GM21360 (cell line): Measurements from ENCODE around the gene WDR73.

Experiments
- ATAC-seq: cut with Tn5 transposase; IDR thresholded peaks from one replicate; pipeline ENCODE4 v1.9.1; 2021; ENCODE audit warnings: mild to moderate bottlenecking, moderate library complexity; ENCODE audit not compliant: unreplicated experiment

Gene WDR73

GRCh38 chr15:84620626-84621025 is 33.5 kb downstream of the WDR73 start:
- no peak for ATAC-seq

- ATAC-seq = no peak
Measured at GRCh38 chr15:84616235-84616634, 37.8 kb downstream of the WDR73 start.

DNA sequence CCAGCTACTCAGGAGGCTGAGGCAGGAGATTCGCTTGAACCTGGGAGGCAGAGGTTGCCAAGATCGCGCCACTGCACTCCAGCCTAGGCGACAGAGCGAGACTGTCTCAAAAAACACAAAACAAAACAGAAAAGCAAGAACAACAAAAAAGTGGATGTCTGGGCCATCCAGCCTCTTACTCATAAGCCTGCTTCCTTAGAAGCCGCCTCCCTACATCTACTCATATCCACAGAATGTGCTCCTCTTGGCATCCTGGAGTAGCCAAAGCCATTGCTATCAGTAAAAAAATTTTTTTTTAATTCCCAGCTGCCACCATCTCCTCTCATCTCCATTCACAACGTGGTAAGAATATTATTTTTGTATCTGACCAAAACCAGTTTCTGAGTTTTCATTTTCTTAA is 42.5 kb downstream of the WDR73 start:
- no peak for ATAC-seq

GRCh38 chr15:84609818-84610525 is 44.1 kb downstream of the WDR73 start:
- ATAC-seq = no peak

- no peak for ATAC-seq
Measured at GRCh38 chr15:84608707-84609284, 45.3 kb downstream of the WDR73 start.

GRCh38 chr15:84606653-84607120 is 47.4 kb downstream of the WDR73 start:
- ATAC-seq = no peak

DNA sequence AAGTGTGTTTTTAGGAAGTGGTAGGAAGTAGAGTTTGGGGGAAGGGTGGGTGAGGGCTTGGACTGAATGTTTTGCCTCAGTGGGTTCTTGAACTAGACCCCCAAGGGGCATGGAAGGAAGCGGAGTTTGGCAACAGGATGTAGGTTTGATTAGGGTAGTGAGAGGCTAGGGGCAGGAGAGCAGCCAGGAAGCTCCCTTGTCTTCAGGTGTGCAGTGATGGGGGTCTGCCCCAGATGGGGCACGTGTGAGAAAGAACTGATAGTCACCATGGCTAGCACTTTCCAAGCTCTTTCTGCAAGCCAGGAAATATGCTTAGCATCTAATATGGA is 48.6 kb downstream of the WDR73 start:
- no peak for ATAC-seq

DNA sequence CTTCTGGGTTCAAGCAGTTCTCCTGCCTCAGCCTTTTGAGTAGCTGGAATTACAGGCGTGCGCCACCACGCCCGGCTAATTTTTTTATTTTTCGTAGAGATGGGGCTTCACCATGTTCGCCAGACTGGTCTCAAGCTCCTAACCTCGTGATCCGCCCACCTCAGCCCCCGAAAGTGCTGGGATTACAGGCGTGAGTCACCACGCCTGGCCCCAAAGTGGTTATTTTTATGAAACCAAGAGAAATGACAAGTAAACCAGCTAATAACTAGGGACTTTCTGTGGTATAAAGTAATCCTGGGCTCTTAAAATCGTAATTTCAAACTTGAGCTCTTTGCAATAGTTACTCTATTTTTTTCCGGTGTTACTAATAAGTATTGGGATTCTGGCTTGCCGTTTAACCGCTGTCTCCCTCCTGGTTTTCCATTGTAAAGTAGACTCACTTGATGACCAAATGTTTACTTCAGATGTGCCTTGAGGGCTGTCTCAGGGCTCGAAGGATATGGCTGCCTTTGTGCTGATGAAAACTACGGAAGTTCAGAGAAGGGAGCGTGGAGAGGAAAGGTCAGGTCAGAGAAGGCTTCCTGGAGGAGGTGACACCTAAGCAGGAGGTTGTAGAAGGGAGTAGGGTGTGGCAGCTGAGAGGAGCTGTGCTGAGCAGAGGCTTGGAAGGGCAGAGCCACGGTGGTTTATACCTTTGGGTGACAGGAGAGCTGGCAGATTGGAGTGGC is 49.1 kb downstream of the WDR73 start:
- ATAC-seq = no peak

DNA sequence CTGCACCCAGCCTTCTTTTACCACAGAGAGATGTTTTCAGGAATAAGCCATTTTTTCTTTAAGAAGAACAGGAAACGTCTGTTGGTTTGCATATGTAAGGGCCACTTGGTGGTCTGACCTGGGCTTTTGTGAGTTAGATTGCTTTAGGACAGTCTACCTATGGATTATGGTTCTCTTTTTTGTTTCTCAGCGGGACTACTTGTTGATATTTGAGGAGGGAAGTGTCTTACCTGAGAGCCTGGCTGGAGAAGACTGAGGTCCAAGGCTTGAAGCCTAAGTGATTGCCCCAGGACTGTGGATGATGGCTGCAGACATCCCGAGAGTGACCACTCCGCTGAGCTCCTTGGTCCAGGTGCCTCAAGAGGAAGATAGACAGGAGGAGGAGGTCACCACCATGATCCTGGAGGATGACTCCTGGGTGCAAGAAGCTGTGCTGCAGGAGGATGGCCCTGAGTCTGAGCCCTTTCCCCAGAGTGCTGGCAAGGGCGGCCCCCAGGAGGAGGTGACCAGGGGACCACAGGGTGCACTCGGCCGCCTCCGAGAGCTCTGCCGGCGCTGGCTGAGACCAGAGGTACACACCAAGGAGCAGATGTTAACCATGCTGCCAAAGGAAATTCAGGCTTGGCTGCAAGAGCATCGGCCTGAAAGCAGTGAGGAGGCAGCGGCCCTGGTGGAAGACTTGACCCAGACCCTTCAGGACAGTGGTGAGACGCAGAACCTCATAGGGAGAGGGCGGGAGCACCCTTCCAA is 50.3 kb downstream of the WDR73 start:
- no peak for ATAC-seq

DNA sequence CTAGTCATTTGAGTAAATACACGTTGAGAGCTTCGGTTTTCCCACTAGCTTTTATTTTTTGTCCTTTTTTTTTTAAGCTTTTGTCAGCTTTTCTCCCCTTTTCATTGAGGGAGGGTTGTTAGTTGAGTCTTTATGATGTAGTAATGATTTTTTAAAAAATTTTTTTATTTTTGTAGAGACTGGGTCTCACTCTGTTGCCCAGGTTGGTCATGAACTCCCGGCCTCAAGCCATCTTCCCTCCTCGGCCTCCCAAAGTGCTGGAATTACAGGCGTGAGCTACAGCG is 52.6 kb downstream of the WDR73 start:
- ATAC-seq = no peak

GRCh38 chr15:84600687-84601554 is 53.2 kb downstream of the WDR73 start, which contains the start of gene ZSCAN2:
TSS of gene ZSCAN2 (plus strand) at chr15:84601009. CDS start at chr15:84603928, 2,919 bp downstream.
- peak; percentile 92 for ATAC-seq

GRCh38 chr15:84600331-84600686 is 53.8 kb downstream of the WDR73 start:
- peak; percentile 14 for ATAC-seq

DNA sequence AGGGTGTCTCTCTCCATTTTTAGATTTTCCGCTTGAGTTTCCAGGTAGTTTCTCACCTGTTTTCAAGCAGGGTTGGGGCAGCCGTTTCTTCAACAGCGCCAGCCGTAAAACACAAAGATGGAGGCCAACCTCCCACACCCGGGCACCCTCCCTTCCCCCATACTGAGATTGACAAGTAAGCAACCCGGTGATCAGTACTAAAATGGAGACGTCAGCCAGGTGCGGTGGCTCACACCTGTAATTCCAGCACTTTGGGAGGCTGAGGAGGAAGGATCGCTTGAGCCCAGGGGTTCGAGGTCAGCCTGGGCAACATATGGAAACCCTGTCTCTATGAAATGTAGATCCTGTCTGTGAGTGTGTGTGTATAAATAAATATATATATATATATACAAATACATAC is 54.2 kb downstream of the WDR73 start:
- ATAC-seq = no peak

GRCh38 chr15:84598993-84599392 is 55.1 kb downstream of the WDR73 start:
- no peak for ATAC-seq

GRCh38 chr15:84598250-84598649 is 55.8 kb downstream of the WDR73 start:
- ATAC-seq = peak; percentile 35

DNA sequence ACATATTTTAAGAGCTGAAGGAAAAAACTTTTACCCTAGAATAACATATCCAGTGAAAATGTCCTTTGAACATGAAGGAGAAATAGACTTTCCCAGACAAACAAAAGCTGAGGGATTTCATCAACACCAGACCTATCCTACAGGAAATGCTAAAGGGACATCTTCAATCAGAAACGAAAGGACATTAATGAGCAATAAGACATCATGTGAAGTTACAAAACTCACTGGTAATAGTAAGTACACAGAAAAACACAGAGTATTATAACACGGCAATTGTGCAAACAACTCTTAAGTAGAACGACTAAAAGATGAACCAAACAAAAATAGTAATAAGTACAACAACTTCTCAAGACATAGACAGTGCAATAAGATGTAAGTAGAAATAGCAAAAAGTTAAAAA is 56.8 kb downstream of the WDR73 start:
- ATAC-seq = no peak

DNA sequence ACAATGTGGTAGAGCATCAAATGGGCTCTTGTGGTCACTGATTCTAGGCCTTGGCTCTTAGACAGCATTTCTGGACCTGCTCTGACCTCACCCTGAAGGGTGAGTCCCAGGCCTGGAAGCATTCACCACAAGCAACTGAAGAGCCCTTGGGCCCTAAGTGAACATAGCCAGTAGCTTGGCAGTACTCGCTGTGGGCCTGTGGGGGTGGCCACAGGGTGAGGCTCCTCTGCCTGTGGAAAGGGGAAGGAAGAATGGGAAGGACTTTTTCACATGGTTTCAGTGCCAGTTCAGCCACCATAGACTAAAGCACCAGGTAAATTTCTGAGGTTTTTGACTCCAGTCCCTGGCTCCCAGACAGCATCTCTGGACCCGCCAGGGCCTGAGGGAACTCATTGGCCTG is 58.4 kb downstream of the WDR73 start:
- no peak for ATAC-seq

- no peak for ATAC-seq
Measured at GRCh38 chr15:84594617-84595290, 59.3 kb downstream of the WDR73 start.

DNA sequence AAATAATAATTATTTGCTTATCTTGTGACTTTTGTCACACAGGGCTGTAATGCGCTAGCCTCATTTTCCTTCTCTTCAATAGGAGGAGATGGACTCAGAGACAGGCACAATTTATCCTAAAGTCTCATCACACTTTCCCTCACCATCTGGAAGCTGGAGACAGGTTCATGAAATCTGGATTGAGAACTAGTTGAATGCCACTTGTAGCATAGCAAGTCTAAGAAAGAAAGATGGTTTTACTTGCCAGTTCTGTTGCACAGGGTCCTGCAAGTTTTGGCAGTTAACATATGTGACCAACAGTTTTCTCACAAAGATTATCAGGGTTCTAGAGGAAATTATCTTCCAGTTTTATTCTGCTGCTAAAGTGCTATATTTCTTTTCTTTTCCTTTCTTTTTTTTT is 62.3 kb downstream of the WDR73 start:
- ATAC-seq = no peak

GRCh38 chr15:84590406-84590805 is 63.7 kb downstream of the WDR73 start:
- no peak for ATAC-seq
